ENCODE measurements around the gene CCNL2.

GRCh38 chr1:1442069-1442770 is 43.1 kb upstream of the CCNL2 start:
- TF ChIP-seq CTCF (conservative IDR thresholded peaks at IDR 0.05 in 1 of 2, IDR thresholded peaks at IDR 0.05 in 1 of 2; ENCODE audit: low read depth in 1 of 2, low read length in 2 of 2): no peak
- TF ChIP-seq EZH2 (IDR thresholded peaks at IDR 0.05; ENCODE audit: low read length, missing control alignments): no peak

Measured in fibroblast of lung (primary cell).